HepG2 (cell line): ENCODE results near the gene PDP2. TPM values are rescaled to one million over a fixed set of nuclear protein-coding genes. Genes with fewer than 3 reads are reported as not detected.

ENCODE experiments used
- ARID4A ChIP-seq: sonication (generic); formaldehyde crosslinking; IDR thresholded peaks from 2 replicates; pipeline ENCODE4 v1.5.0; 2020; ENCODE audit warnings: mild to moderate bottlenecking, missing genetic modification reagents, borderline replicate concordance
- ARNT2 ChIP-seq: sonication (generic); formaldehyde crosslinking; IDR thresholded peaks from 2 replicates; pipeline ENCODE4 v1.8.0; 2022; ENCODE audit warnings: mild to moderate bottlenecking, low read depth, missing genetic modification reagents, moderate library complexity
- BRD4 ChIP-seq: sonication (generic); formaldehyde crosslinking; IDR thresholded peaks from 2 replicates; pipeline ENCODE4 v1.4.0; 2020; ENCODE audit warnings: missing genetic modification reagents
- CBX2 ChIP-seq, 2 experiments: fragments of 200-600 bp in 1 of 2; sonication (generic); formaldehyde crosslinking in 1 of 2; IDR thresholded peaks; 2 replicates each; pipeline versions ENCODE4 v1.7.0 to v1.8.1; 2018 to 2022; ENCODE audit warnings: low read depth in 2 of 2, low read length in 1 of 2, mild to moderate bottlenecking in 1 of 2, missing genetic modification reagents in 1 of 2
- CBX5 ChIP-seq: sonication (generic); formaldehyde crosslinking; IDR thresholded peaks from 2 replicates; pipeline ENCODE4 v1.4.0; 2020; ENCODE audit warnings: missing genetic modification reagents, borderline replicate concordance
- EHMT2 ChIP-seq: fragments of 200-600 bp; sonication (generic); IDR thresholded peaks from 2 replicates; pipeline ENCODE4 v1.7.0; 2017; ENCODE audit warnings: antibody characterized with exemption, low read depth, low read length, borderline replicate concordance
- JDP2 ChIP-seq: sonication (generic); formaldehyde crosslinking; IDR thresholded peaks from 2 replicates; pipeline ENCODE4 v1.8.1; 2022; ENCODE audit warnings: missing genetic modification reagents, borderline replicate concordance
- MTA3 ChIP-seq: sonication (generic); formaldehyde crosslinking; IDR thresholded peaks from 2 replicates; pipeline ENCODE4 v1.4.0; 2020; ENCODE audit warnings: missing genetic modification reagents
- MZF1 ChIP-seq: sonication (generic); formaldehyde crosslinking; IDR thresholded peaks from 2 replicates; pipeline ENCODE4 v1.8.1; 2023; ENCODE audit warnings: mild to moderate bottlenecking, missing genetic modification reagents, borderline replicate concordance
- NPAS2 ChIP-seq: sonication (generic); formaldehyde crosslinking; IDR thresholded peaks from 2 replicates; pipeline ENCODE4 v1.8.0; 2022; ENCODE audit warnings: mild to moderate bottlenecking, missing genetic modification reagents, borderline replicate concordance
- RFX5 ChIP-seq: IDR thresholded peaks from 2 replicates; pipeline ENCODE4 v1.6.1; 2011; ENCODE audit warnings: low read depth, low read length, improper control_type of control experiment
- SMC3 ChIP-seq: IDR thresholded peaks from 2 replicates; pipeline ENCODE4 v1.6.1; 2011; ENCODE audit warnings: low read length, improper control_type of control experiment
- SP140L ChIP-seq: sonication (generic); formaldehyde crosslinking; IDR thresholded peaks from 2 replicates; pipeline ENCODE4 v1.4.0; 2020; ENCODE audit warnings: missing genetic modification reagents, borderline replicate concordance
- TFE3 ChIP-seq: IDR thresholded peaks from 2 replicates; pipeline ENCODE4 v1.6.1; 2016
- ZMYM4 ChIP-seq: sonication (generic); formaldehyde crosslinking; IDR thresholded peaks from 2 replicates; pipeline ENCODE4 v1.8.1; 2023; ENCODE audit warnings: mild to moderate bottlenecking, missing genetic modification reagents
- ZNF660 ChIP-seq: sonication (generic); formaldehyde crosslinking; IDR thresholded peaks from 2 replicates; pipeline ENCODE4 v1.5.1; 2020; ENCODE audit warnings: mild to moderate bottlenecking, low read depth, missing genetic modification reagents, borderline replicate concordance
- polyA plus RNA-seq, 8 experiments: library from polyadenylated mRNA; depleted of rRNA in 3 of 8; stranded (reverse) in 7 of 8; unstranded in 1 of 8; fragments of >200 nt; fragmentation: Illumina TruSeq in 4 of 8; extraction: Trizol in 4 of 8; gene quantifications; 2 replicates each; pipeline versions ENCODE4 v1.2.1 to v1.2.3, GENCODE V29; 2011 to 2016; ENCODE audit warnings: low read depth in 4 of 8, missing spikeins in 1 of 8, mixed read lengths in 1 of 8; ENCODE audit not compliant: insufficient read depth in 1 of 8
- total RNA-seq, 5 experiments: library from RNA; depleted of rRNA; stranded (reverse); fragments of >200 nt; fragmentation: Illumina TruSeq; extraction: Trizol; gene quantifications; 2 replicates each; pipeline ENCODE4 v1.2.3, GENCODE V29; 2016; ENCODE audit warnings: low read depth in 1 of 5
- TF ChIP-seq, protein P1 (sequence below): sonication (generic); formaldehyde crosslinking; IDR thresholded peaks from 2 replicates; pipeline ENCODE4 v1.5.1; 2020; ENCODE audit warnings: mild to moderate bottlenecking, moderate library complexity, missing genetic modification reagents
- TF ChIP-seq, protein P2 (sequence below): sonication (generic); formaldehyde crosslinking; IDR thresholded peaks from 2 replicates; pipeline ENCODE4 v1.4.0; 2020; ENCODE audit warnings: missing genetic modification reagents

The PDP2 gene
- total and polyA plus RNA-seq, 2 of the 13 experiments (the other 11 are each of a cell fraction or from before 2014, with no cell fraction given): 12.8 to 15.8 TPM

DNA sequence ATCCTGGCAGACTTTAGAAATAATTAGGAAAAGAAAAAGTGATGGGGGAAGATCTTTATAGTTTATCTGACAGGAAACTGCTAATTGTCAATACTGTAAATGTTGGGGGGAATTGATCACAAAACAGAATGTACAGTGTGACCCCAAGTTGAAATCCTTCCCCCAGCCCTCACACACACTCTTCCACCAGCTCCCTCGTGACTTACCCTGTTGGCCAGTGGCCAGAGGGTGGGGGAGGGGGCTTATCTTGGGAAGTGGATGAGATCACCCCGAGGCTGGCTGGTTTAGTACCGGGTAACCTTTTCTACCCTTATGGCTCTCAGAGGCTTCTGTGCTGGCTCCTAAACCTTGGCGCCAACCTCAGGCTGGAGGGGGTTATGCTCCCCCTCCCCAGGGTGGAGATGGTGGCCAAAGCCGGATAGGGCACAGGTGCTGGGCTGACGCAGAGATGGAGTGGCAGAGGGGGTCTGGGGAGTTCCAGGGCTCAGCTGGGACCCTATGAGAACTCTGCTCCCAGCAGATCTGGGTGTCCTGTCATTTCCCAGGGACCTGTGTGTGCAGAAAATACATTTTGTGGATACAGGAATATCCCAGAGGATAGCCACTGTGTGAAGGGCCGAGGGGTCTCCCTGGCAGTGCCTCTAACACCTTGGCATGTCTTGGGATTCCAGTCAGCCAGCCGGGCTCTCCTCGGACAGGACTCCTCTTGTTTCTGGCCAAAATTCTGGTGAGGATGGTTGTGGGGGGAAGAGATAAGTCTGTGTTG lies 19.8 kb downstream of the PDP2 start (continued):
- TF ChIP-seq MZF1 (CRISPR knock-in tag) (no peak), SP140L (CRISPR knock-in tag) (no peak), RFX5 (no peak), MTA3 (CRISPR knock-in tag) (no peak), BRD4 (CRISPR knock-in tag) (no peak), ZMYM4 (CRISPR knock-in tag) (no peak), ARNT2 (CRISPR knock-in tag) (no peak), TFE3 (peak; percentile 95), ZNF660 (CRISPR knock-in tag) (no peak), CBX2 (IDR thresholded peaks at IDR 0.05; ENCODE audit: low read depth, low read length) (no peak), CBX2 (CRISPR knock-in tag; IDR thresholded peaks at IDR 0.05; ENCODE audit: low read depth) (no peak), ARID4A (CRISPR knock-in tag) (no peak), NPAS2 (CRISPR knock-in tag) (no peak), EHMT2 (no peak), JDP2 (CRISPR knock-in tag) (no peak), CBX5 (CRISPR knock-in tag) (no peak), SMC3 (no peak)
- TF ChIP-seq, protein P1, sequence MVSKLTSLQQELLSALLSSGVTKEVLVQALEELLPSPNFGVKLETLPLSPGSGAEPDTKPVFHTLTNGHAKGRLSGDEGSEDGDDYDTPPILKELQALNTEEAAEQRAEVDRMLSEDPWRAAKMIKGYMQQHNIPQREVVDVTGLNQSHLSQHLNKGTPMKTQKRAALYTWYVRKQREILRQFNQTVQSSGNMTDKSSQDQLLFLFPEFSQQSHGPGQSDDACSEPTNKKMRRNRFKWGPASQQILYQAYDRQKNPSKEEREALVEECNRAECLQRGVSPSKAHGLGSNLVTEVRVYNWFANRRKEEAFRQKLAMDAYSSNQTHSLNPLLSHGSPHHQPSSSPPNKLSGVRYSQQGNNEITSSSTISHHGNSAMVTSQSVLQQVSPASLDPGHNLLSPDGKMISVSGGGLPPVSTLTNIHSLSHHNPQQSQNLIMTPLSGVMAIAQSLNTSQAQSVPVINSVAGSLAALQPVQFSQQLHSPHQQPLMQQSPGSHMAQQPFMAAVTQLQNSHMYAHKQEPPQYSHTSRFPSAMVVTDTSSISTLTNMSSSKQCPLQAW (CRISPR knock-in tag): 0 out of 2 replicates have a peak, but pooled peaks have one; percentile 31
- TF ChIP-seq, protein P2, sequence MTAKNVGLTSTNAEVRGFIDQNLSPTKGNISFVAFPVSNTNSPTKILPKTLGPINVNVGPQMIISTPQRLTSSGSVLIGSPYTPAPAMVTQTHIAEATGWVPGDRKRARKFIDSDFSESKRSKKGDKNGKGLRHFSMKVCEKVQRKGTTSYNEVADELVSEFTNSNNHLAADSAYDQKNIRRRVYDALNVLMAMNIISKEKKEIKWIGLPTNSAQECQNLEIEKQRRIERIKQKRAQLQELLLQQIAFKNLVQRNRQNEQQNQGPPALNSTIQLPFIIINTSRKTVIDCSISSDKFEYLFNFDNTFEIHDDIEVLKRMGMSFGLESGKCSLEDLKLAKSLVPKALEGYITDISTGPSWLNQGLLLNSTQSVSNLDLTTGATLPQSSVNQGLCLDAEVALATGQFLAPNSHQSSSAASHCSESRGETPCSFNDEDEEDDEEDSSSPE (CRISPR knock-in tag): no peak
